ENCODE measurements around the gene NINL.

Gene NINL

GRCh38 chr20:25468126-25469075 lies 116.9 kb downstream of the NINL start:
- no peak for DNase-seq (ENCODE audit: low read depth in 3 of 3, low spot score in 1 of 3)

GRCh38 chr20:25467441-25467840 lies 117.9 kb downstream of the NINL start:
- DNase-seq (ENCODE audit: low read depth in 3 of 3, low spot score in 1 of 3): no peak

GRCh38 chr20:25466846-25467245 lies 118.5 kb downstream of the NINL start:
- DNase-seq (ENCODE audit: low read depth in 3 of 3, low spot score in 1 of 3): no peak

- no peak for DNase-seq (ENCODE audit: low read depth in 3 of 3, low spot score in 1 of 3)
These were observed 119.8 kb downstream of the NINL start for GRCh38 chr20:25465243-25466135.

- DNase-seq (ENCODE audit: low read depth in 3 of 3, low spot score in 1 of 3): no peak
These were observed 120.7 kb downstream of the NINL start for GRCh38 chr20:25464501-25465242.

- DNase-seq (ENCODE audit: low read depth in 3 of 3, low spot score in 1 of 3): no peak
These were observed 123.4 kb downstream of the NINL start for GRCh38 chr20:25461786-25462545.

GRCh38 chr20:25461281-25461650 lies 124.1 kb downstream of the NINL start:
- no peak for DNase-seq (ENCODE audit: low read depth in 3 of 3, low spot score in 1 of 3)

GRCh38 chr20:25460566-25461280 lies 124.6 kb downstream of the NINL start:
- DNase-seq (ENCODE audit: low read depth in 3 of 3, low spot score in 1 of 3): no peak

- DNase-seq (ENCODE audit: low read depth in 3 of 3, low spot score in 1 of 3): no peak
These were observed 125.3 kb downstream of the NINL start for GRCh38 chr20:25459916-25460535.

- no peak for DNase-seq (ENCODE audit: low read depth in 3 of 3, low spot score in 1 of 3)
These were observed 126.1 kb downstream of the NINL start for GRCh38 chr20:25459111-25459830.

- no peak for DNase-seq (ENCODE audit: low read depth in 3 of 3, low spot score in 1 of 3)
These were observed 127.2 kb downstream of the NINL start for GRCh38 chr20:25457886-25458680.

GRCh38 chr20:25454153-25454900 lies 131.0 kb downstream of the NINL start:
- DNase-seq (ENCODE audit: low read depth in 3 of 3, low spot score in 1 of 3): no peak

- no peak for DNase-seq (ENCODE audit: low read depth in 3 of 3, low spot score in 1 of 3)
These were observed 132.1 kb downstream of the NINL start for GRCh38 chr20:25453035-25453810.

- DNase-seq (ENCODE audit: low read depth in 3 of 3, low spot score in 1 of 3): no peak
These were observed 133.0 kb downstream of the NINL start for GRCh38 chr20:25452333-25452732.

GRCh38 chr20:25447671-25448070 lies 137.7 kb downstream of the NINL start:
- no peak for DNase-seq (ENCODE audit: low read depth in 3 of 3, low spot score in 1 of 3)

GRCh38 chr20:25444556-25444955 lies 140.8 kb downstream of the NINL start:
- no peak for DNase-seq (ENCODE audit: low read depth in 3 of 3, low spot score in 1 of 3)
